Right atrium auricular region (tissue), 2 donors: Measurements from ENCODE around the gene YLPM1. TPM values are rescaled to one million over a fixed set of nuclear protein-coding genes. Genes with fewer than 3 reads are reported as not detected.

Experiments used
- DNase-seq: peaks from one replicate; pipeline ENCODE4 v3.0.0-alpha.2; 2019; ENCODE audit warnings: low spot score
- H3K27ac ChIP-seq, 2 donors: fragments of 200-600 bp; sonication (generic); 1 replicate in 1 of 2; 2 replicates in 1 of 2; pipeline ENCODE4 v1.5.1; 2016 to 2019
- H3K27me3 ChIP-seq, 2 donors: fragments of 200-600 bp; sonication (generic); one replicate each; pipeline versions ENCODE4 v1.5.1 to v1.6.0; 2017 to 2019
- H3K36me3 ChIP-seq: fragments of 200-600 bp; sonication (generic); one replicate; pipeline ENCODE4 v1.5.1; 2016
- H3K4me1 ChIP-seq, 2 donors: fragments of 200-600 bp; sonication (generic); one replicate each; pipeline versions ENCODE4 v1.5.1 to v1.6.0; 2017 to 2019
- H3K4me3 ChIP-seq, 2 donors: fragments of 200-600 bp; sonication (generic); 1 replicate in 1 of 2; 2 replicates in 1 of 2; pipeline ENCODE4 v1.5.1; 2017 to 2019; ENCODE audit warnings: mild to moderate bottlenecking in 1 of 2, moderate library complexity in 1 of 2
- H3K9me3 ChIP-seq, 2 donors: fragments of 200-600 bp; sonication (generic); one replicate each; pipeline ENCODE4 v1.5.1; 2019
- CTCF ChIP-seq, 2 donors: fragments of 200-600 bp; sonication (generic); IDR thresholded peaks; one replicate each; pipeline ENCODE4 v1.5.1; 2019; ENCODE audit warnings: antibody characterized with exemption in 2 of 2
- total RNA-seq, 2 donors: library from RNA; depleted of rRNA; stranded (reverse); fragments of >200 nt; gene quantifications; one replicate each; pipeline ENCODE4 v1.1.0, GENCODE V29; 2016

YLPM1 gene
- total RNA-seq, 2 donors from 2014 or later = 23.6 to 25.3 TPM

- H3K36me3 ChIP-seq = peaks cover 37% of the 10 kb centered on the region
- no peak overlapping the region for H3K27ac ChIP-seq
- no peaks in the 10 kb centered on the region for H3K27me3 ChIP-seq
- no peak overlapping the region for H3K4me3 ChIP-seq
- no peak for DNase-seq
- peak in 1 of 2 donors; percentile 61 for TF ChIP-seq CTCF (IDR thresholded peaks at IDR 0.05)
- H3K9me3 ChIP-seq = no peaks in the 10 kb centered on the region
- no peaks in the 10 kb centered on the region for H3K4me1 ChIP-seq
Observed at GRCh38 chr14:74804219-74804825, 41.2 kb downstream of the YLPM1 start.

GRCh38 chr14:74807853-74808545 lies 44.9 kb downstream of the YLPM1 start:
- no peaks in the 10 kb centered on the region for H3K9me3 ChIP-seq
- no peak overlapping the region for H3K4me3 ChIP-seq
- H3K27ac ChIP-seq = no peak overlapping the region
- peaks cover 65% of the 10 kb centered on the region for H3K36me3 ChIP-seq
- H3K27me3 ChIP-seq = no peaks in the 10 kb centered on the region
- TF ChIP-seq CTCF (IDR thresholded peaks at IDR 0.05) = no peak
- H3K4me1 ChIP-seq = no peaks in the 10 kb centered on the region
- DNase-seq = no peak

- H3K9me3 ChIP-seq = no peaks in the 10 kb centered on the region
- TF ChIP-seq CTCF (IDR thresholded peaks at IDR 0.05) = no peak
- no peak for DNase-seq
- H3K4me3 ChIP-seq = no peak overlapping the region
- H3K27ac ChIP-seq = no peak overlapping the region
- peaks cover 76% of the 10 kb centered on the region for H3K36me3 ChIP-seq
- no peaks in the 10 kb centered on the region for H3K27me3 ChIP-seq
- no peaks in the 10 kb centered on the region for H3K4me1 ChIP-seq
Observed at GRCh38 chr14:74816124-74816523, 53.0 kb downstream of the YLPM1 start.

GRCh38 chr14:74820288-74820687 lies 57.2 kb downstream of the YLPM1 start:
- H3K4me3 ChIP-seq = no peak overlapping the region
- H3K4me1 ChIP-seq = no peaks in the 10 kb centered on the region
- H3K36me3 ChIP-seq = peaks cover 63% of the 10 kb centered on the region
- H3K27me3 ChIP-seq = no peaks in the 10 kb centered on the region
- no peak overlapping the region for H3K27ac ChIP-seq
- TF ChIP-seq CTCF (IDR thresholded peaks at IDR 0.05) = no peak
- H3K9me3 ChIP-seq = no peaks in the 10 kb centered on the region
- DNase-seq = no peak

- no peak overlapping the region for H3K27ac ChIP-seq
- no peaks in the 10 kb centered on the region for H3K9me3 ChIP-seq
- TF ChIP-seq CTCF (IDR thresholded peaks at IDR 0.05) = no peak
- no peak for DNase-seq
- H3K4me1 ChIP-seq = no peaks in the 10 kb centered on the region
- no peak overlapping the region for H3K4me3 ChIP-seq
- H3K27me3 ChIP-seq = no peaks in the 10 kb centered on the region
- H3K36me3 ChIP-seq = peaks cover 58% of the 10 kb centered on the region
Observed at GRCh38 chr14:74821267-74821915, 58.3 kb downstream of the YLPM1 start.
